ENCODE results near the gene GPATCH8. TPM values are rescaled to one million over a fixed set of nuclear protein-coding genes. Genes with fewer than 3 reads are reported as not detected.
"Not testable (repeated sequence)": the region's sequence is repeated elsewhere in the genome, so short reads cannot be mapped to it uniquely, and the experiment has no call there.

Gene GPATCH8
- total and polyA plus RNA-seq, 2 of the 8 experiments (the other 6 are each of a cell fraction or from before 2014, with no cell fraction given): 20.5 to 58.1 TPM

GRCh38 chr17:44394112-44394511 lies 109.1 kb downstream of the GPATCH8 start:
- H2BK5ac ChIP-seq (ENCODE audit: low read depth, low read length); H2AK5ac ChIP-seq (ENCODE audit: low read depth, low read length); H4K91ac ChIP-seq (replicated peaks; ENCODE audit: insufficient read length, low read length); POLR2A ChIA-PET (ENCODE audit: partially characterized antibody); H3K4me2 ChIP-seq (ENCODE audit: insufficient read depth in 1 of 2, low read depth in 2 of 2, low read length in 2 of 2); H3K79me2 ChIP-seq (ENCODE audit: control insufficient read depth in 1 of 2, insufficient read depth in 2 of 2, low read length in 2 of 2); H3K27me3 ChIP-seq (replicated peaks in 1 of 4; ENCODE audit: control insufficient read depth in 3 of 4, extremely low read depth in 1 of 4, insufficient read depth in 3 of 4, low read length in 3 of 4); DNase-seq (ENCODE audit: low read depth in 1 of 2, low spot score in 2 of 2); H3K79me1 ChIP-seq (ENCODE audit: low read depth, low read length); H3K4me1 ChIP-seq (replicated peaks in 1 of 4; ENCODE audit: control insufficient read depth in 3 of 4, insufficient read depth in 4 of 4, low read length in 3 of 4); H4K8ac ChIP-seq (ENCODE audit: extremely low read depth, insufficient read depth, low read length); H3K4me3 ChIP-seq (ENCODE audit: extremely low read depth in 1 of 4, insufficient read depth in 2 of 4, low read depth in 3 of 4, low read length in 4 of 4); H2BK12ac ChIP-seq (ENCODE audit: low read depth, low read length); H3K18ac ChIP-seq (ENCODE audit: extremely low read depth, low read length); H3K14ac ChIP-seq (ENCODE audit: insufficient read length); H3K27ac ChIP-seq (ENCODE audit: low read depth, low read length); H3K9me3 ChIP-seq (ENCODE audit: insufficient read depth in 2 of 2, low read depth in 1 of 2, low read length in 1 of 2); H3K9ac ChIP-seq (replicated peaks in 1 of 4; ENCODE audit: extremely low read depth in 1 of 4, low read depth in 3 of 4, low read length in 3 of 4); H2BK20ac ChIP-seq (ENCODE audit: low read length); H2AFZ ChIP-seq (ENCODE audit: low read length); H3K23ac ChIP-seq (ENCODE audit: insufficient read length); H3K23me2 ChIP-seq (ENCODE audit: low read depth, low read length); H3K56ac ChIP-seq (replicated peaks; ENCODE audit: insufficient read length, low read depth, low read length); H2BK15ac ChIP-seq (ENCODE audit: low read length); H3K4ac ChIP-seq (replicated peaks; ENCODE audit: insufficient read length, low read depth, low read length); FAIRE-seq; H4K5ac ChIP-seq (ENCODE audit: insufficient read length, low read depth, low read length); H4K20me1 ChIP-seq (replicated peaks in 1 of 2; ENCODE audit: control insufficient read depth in 1 of 2, insufficient read depth in 2 of 2, low read length in 2 of 2); H2BK120ac ChIP-seq (replicated peaks; ENCODE audit: low read depth, low read length): not testable (repeated sequence)
- TF ChIP-seq POLR2AphosphoS5 (IDR thresholded peaks at IDR 0.05; ENCODE audit: low read depth, low read length): peak; percentile 42; the same call in 1 of the 2 replicates
- CTCF ChIA-PET (ENCODE audit: partially characterized antibody): interaction anchor here (0.6 to 2.5 kb wide), 6 partner anchors 18 to 205 kb away, joined by 3 to 10 read pairs (median 4); no protein-coding TSS in a partner anchor
- WGBS, 2 experiments (ENCODE audit: extremely low coverage in 1 of 2, insufficient coverage in 1 of 2, insufficient read length in 1 of 2, insufficient replicate concordance in 2 of 2, low coverage in 1 of 2, low lambda C conversion rate in 2 of 2, missing lambda C conversion rate in 1 of 2): 92% methylated on average over 9 of the region's 9 CpGs; no CpG with 5 or more reads in 1 of the 2 experiments
- peaks cover 2 to 17% (median 12%) of the 10 kb centered on the region in 4 experiments; a peak in 6 of 8 replicates for H3K36me3 ChIP-seq (ENCODE audit: control insufficient read depth in 2 of 4, insufficient read depth in 4 of 4, low read length in 3 of 4)

All from H1 (cell line).